GM19025 (cell line): ENCODE data around the gene RAB33B.
"Not testable (repeated sequence)": the region's sequence is repeated elsewhere in the genome, so short reads cannot be mapped to it uniquely, and the experiment has no call there.

Experiments used
- ATAC-seq: cut with Tn5 transposase; IDR thresholded peaks from one replicate; pipeline ENCODE4 v1.9.1; 2021; ENCODE audit warnings: mild to moderate bottlenecking, low read depth, moderate library complexity; ENCODE audit not compliant: unreplicated experiment

Gene RAB33B

GRCh38 chr4:139454111-139455045 lies at the start of gene RAB33B:
Gene RAB33B, plus strand, starts transcription at chr4:139454121. Its CDS starts 75 bp downstream, at chr4:139454196.
- ATAC-seq, result peak; percentile 0

- ATAC-seq, result no peak
These were observed 43.6 kb upstream of the RAB33B start for GRCh38 chr4:139410312-139410711.

- ATAC-seq, result not testable (repeated sequence)
These were observed 39.2 kb upstream of the RAB33B start for GRCh38 chr4:139414671-139415210.

- no peak for ATAC-seq
These were observed 37.7 kb upstream of the RAB33B start for GRCh38 chr4:139416073-139416673.

GRCh38 chr4:139419388-139419914 lies 34.5 kb upstream of the RAB33B start:
- peak; percentile 55 for ATAC-seq

DNA sequence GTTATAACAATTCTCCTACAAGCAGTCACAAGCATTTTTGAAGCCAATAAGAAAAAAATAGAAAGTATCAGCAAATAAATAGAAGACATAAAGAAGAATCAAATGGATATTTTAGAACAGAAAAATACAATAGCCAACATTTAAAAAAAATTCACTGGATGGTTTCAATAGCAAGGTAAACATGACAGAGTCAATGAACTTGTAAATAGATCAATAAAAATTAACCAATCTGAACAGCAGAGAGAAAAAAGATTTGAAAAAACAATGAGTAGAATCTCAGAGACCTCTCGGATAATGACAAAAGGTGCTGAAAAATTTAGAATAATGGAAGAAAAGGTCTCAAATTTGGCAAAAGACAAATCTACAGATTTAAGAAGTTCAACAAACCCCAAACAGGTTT lies 33.3 kb upstream of the RAB33B start:
- ATAC-seq, result no peak

DNA sequence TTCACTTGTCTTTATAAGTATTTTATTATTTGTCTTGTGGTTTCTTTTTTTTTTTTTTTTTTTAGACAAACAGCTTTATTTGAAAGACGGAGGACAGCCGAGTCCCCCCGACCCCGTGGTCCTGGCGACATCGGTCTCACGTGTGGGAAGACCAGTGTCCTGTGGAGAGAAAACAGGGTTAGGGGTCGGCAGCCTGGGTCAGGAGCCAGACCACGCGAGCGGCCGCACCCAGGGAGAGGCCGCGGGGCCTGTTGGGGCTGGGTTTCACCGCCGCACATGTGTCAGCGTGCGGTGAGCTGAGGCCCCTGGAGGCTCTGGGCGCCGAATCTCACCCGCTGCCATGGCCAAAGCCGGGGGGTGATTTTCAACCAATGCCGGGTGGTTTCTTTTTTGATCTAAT lies 17.8 kb upstream of the RAB33B start:
- no peak for ATAC-seq

- ATAC-seq, result no peak
These were observed 15.8 kb upstream of the RAB33B start for GRCh38 chr4:139438141-139438540.

DNA sequence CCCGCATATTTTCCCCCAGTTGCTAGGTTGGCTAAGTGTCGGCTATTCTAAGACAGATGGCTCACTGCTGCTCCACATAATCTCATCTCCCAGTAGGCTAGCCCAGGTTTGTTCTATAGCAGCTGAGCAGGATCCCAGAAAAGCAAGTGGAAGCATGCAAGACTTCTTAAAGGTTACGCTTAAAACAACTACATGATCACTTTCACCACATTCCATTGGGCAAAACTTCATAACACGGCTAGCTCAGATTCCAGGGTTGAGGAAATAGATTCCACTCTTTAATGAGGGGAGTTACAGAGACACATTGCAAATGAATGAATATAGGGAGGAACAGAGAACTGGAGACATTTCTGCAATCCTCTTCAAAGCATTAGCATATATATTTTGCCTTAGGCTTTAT lies 12.9 kb upstream of the RAB33B start:
- no peak for ATAC-seq

DNA sequence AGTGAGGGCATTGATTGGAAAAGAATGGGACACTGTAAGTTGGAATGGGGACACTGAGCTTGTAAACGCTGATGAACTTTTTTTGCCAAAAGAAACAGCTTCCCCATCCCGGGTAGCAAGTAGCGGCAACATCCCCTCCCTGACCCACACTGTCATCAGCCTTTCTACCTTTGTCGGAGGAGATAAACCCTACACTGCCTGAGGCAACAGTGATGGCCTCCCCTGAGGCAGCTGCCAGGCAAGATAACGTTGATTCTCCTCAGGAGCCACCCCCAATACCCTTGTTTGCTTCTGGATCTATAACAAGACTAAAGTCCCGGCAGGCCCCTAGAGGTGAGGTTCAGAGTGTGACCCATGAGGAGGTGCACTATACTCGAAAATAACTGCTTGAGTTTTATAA lies 10.3 kb upstream of the RAB33B start:
- no peak for ATAC-seq

DNA sequence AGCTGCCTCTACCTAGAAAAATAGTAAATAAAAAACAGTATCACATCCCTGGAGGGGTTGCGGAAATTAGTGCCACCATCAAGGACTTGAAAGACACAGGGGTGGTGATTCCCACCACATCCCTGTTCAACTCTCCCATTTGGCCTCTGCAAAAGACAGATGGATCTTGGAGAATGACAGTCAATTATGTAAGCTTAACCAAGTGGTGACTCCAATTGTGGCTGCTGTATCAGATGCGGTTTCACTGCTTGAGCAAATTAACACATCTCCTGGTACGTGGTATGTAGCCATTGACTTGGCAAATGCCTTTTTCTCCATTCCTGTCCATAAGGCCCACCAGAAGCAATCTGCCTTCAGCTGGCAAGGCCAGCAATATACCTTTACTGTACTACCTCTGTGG lies 9.0 kb upstream of the RAB33B start:
- not testable (repeated sequence) for ATAC-seq

- not testable (repeated sequence) for ATAC-seq
These were observed 6.8 kb upstream of the RAB33B start for GRCh38 chr4:139447078-139447477.

DNA sequence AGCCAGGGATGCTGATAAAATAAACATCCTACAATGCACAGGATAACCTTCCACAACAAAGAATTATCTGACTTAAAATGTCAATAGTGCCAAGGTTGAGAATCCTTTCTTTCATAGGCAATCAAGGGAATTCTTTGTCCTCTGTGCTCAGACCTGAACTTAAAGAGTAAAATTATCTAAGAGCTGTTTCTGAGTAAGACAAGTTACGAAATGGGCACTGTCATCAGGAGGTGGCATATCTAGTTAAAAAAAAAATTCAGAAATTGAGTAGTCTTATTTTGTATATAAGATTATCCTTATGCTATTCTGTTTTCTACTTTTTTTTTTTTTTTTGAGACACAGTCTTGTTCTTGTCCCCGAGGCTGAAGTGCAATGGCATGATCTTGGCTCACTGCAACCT lies 3.3 kb upstream of the RAB33B start:
- no peak for ATAC-seq

- no peak for ATAC-seq
These were observed 1.9 kb upstream of the RAB33B start for GRCh38 chr4:139451997-139452396.

DNA sequence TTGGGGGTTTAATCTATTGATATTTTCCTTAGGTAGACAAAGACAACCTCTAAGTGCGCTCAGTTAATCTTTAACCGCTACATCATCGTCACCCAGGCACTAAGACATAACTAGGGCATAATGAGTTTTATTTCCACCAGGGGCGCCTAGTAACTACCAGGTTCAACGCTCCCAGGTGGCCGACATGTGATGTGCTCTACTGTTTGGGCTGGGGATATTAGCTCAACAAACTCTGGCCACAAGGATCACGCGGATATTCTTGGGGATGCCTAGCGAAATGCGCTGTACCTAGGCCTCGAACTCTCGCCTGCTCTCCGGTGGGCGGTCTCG lies 915 bp upstream of the RAB33B start:
- ATAC-seq, result peak; percentile 22

- ATAC-seq, result peak; percentile 91
These were observed 380 bp upstream of the RAB33B start for GRCh38 chr4:139453371-139454110.

- no peak for ATAC-seq
These were observed 1.2 kb downstream of the RAB33B start for GRCh38 chr4:139455126-139455538.

DNA sequence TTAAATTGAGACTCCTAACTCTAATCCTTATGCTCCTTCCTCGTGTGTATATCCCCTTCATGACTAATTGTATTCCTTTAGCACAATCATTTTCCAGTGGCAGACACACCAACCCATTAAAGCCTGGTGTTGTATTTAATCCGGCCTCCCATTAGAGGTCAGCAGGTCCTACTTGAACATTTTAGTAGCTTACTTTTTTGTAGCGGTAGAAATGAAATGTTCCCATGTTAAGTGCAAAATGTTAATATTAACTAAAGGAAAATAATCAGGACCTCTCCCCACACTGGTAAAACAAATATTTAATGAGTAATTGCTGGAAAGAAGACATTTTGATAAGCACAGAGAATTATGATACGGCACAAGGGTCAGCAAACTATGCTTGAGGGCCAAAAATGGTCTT lies 3.4 kb downstream of the RAB33B start:
- no peak for ATAC-seq

- no peak for ATAC-seq
These were observed 4.6 kb downstream of the RAB33B start for GRCh38 chr4:139458543-139458942.

- ATAC-seq, result no peak
These were observed 5.1 kb downstream of the RAB33B start for GRCh38 chr4:139458999-139459398.

DNA sequence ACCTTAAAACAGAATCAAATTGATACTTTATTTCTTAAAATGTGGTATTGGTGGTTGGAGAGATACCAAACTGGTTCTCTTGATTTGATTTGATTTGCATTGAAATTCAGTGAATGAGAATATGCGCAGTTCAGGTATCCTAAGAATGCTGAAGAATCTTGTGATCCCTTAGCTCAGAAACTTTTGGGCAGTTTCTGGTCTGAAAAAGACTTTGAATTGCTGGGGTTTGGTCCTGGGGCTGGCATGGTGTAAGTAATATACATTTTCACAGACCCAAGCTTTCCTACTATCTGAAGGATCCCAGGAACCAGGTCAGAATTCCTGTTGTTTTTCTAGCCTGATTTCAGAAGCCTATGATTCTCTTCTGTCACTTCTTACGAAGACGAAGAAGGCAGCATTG lies 6.6 kb downstream of the RAB33B start:
- ATAC-seq, result no peak
